GM11168 (cell line): Measurements from ENCODE around the gene PROK1.

Source experiments
- in situ Hi-C: fragments of 300-500 bp; cut with MboI; formaldehyde crosslinking; loops from one replicate; pipeline ENCODE4 v1.12.0; 2022; ENCODE audit warnings: low sequenced_read_pairs; ENCODE audit not compliant: unreplicated experiment

PROK1 gene

DNA sequence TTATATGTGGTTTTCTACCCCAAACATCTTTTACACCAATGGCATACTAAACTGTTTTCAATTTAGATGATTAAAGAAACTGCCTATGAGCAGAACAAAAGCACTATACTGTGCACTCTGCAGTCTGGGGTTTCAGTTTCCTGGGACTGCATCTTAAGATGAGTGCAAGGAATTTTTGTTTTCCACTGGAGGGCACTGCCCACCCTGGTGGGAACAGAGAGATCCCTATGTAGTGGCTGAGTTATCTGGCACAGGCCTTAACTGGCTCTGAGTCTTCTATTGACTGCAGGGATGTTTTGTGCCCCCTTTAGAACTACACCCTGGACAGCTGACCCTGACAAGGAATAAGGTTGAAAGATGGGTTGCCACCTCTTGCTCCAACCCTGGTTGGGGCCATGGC is 12.0 kb downstream of the PROK1 start:
- in situ Hi-C loops: loop anchor here (5.0 kb wide), 1 partner anchor 261 kb away; no protein-coding TSS in a partner anchor

DNA sequence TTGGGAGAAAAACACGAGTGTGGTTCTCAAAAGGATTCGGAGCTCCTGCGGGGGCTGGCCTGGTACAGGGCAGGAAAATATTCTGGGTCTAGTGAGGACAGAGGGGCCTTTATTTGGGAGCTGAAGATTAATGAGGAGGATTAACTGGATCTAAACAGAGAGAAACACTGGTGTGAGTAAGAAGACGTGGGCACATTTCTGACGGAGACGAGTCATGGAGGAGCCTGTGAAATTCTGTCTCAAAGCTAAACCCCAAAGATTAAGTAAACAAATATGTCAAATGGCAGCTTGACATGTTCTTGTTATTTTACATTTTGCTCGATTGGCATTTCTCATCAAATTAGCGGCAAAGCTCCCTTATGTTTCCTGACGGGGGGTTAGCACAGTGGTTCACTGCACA is 12.8 kb downstream of the PROK1 start:
- in situ Hi-C loops: loop anchor here (5.0 kb wide), 1 partner anchor 261 kb away; no protein-coding TSS in a partner anchor

DNA sequence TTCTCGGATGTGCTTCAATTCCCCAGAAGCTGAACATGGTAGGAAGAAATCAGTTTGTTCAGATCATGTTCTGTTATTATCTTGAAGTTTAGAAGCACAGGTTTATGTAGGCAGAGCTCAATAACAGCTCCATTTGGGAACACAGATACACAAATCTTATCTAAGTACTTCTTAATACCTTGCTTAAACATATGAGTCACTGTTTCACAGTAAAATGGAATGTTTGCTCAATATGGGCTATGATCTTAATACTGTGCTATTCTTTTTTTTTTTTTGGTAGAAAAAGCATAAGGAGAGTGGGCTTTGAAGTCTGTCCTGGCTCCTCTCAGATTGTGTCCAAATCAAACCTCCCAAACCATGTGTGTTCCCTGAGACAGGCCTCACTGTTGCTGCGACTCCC is 13.4 kb downstream of the PROK1 start:
- in situ Hi-C loops: loop anchor here (5.0 kb wide), 1 partner anchor 262 kb away; no protein-coding TSS in a partner anchor

DNA sequence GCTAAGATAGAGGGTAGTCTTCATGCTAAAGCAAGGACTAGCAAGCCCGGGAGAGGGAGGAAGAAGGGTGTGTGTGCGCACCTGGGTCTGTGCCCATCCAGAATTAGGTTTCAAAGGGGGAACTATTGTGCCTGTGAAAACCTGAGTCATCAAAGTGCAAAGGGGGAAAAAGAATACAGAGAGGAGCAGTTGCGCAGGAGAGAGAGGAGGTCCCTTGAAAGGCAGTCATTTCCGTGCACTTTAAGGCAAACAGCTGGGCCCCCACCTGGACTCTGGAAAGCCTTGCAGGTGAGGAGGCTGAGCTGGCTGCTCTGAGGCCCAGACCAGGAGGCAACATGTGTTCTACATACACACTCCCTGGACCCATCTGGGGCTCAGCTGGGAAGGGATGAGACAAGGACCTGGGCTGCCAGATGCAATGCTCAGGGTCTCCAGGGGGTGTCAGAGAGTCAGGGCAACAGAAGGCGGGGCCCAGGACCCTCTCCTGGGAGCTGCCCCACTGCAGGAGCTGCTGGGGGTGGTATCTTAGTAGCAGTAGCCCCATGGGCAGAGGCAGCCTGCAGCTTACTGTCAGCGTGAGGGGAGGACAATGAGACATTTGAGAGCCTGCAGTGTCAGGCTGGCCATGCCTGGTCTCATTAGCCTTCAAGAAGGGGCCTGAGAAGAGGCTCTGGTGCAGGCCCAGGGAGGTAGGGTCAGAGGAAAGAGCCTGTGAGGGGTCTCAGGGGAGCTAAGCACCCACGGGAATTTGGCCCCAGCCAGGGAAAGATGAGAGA is 14.3 kb downstream of the PROK1 start:
- in situ Hi-C loops: no loop called here

DNA sequence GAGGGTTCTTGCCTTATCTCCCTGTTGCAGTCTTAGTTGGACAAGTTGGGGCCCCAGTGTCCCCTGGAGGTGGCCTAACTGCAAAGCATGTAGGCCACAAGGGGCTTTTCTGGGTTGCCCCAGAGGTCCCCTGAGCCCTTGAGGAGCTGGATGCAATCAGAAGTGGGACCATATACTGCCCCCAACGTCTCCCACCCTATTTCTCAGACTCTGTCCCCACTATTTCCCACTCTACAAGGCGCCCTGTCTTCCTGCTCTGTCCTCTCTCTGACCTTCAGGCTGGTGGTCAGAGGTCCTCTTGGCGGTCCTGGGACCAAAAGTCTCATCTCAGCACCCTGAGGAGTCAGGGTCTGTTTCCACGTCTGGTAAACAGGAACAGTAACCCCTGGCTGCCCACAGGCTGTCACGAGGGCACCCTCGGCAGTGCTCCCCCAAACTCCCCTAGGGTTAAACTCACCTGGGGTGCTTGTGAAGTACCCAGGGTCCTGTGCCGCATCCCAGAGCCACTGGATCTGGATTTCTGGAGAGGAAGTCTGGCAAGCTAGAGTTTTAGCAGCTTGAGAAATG is 14.9 kb downstream of the PROK1 start:
- in situ Hi-C loops: no loop called here

DNA sequence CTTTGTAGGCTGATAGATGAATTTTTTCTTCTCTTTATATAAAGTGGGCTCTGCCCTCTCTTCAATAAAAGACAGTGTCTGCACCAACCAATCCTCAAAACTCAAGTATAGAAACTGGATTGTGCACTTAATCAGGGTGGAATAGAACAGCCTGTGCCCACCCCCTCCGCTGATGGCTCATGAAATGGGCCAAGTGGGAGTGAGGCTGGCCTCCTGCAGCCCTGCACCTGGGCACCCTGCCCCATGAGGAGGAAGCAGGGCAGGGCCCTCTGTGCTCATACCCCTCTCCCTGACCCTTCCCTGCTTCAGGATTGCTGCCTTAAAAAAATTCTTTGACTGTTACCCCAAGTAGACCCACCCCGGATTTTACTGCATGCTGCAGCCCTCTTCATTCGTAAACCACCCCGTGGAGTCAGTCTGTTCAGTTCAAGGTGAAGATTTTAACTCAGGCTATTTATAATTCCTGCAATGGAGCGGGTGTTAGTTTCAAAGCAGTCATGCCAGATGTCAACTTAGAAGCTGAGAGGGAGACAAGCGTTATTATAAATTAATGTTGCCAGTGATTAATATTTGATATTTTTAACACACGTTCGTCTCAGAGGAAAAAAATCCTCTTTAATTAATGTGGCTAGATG is 15.8 kb downstream of the PROK1 start:
- in situ Hi-C loops: no loop called here

DNA sequence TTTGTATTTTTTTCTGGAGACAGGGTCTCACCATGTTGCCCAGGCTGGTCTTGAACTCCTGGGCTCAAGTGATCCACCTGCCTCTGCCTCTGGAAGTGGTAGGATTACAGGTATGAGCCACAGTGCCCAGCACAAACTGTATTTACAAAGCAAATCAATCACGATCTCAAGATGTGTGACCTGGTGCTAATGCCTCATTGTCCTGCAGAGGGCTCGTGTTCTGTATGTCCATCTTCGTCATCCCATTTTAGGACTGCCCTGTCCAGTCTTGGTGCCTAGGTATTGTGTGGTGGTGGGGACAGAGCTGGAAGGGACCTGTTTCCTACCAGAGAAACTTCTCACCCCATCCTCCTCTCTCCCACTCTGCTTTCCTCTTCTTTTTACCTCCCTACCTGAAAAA is 20.2 kb downstream of the PROK1 start:
- in situ Hi-C loops: no loop called here

DNA sequence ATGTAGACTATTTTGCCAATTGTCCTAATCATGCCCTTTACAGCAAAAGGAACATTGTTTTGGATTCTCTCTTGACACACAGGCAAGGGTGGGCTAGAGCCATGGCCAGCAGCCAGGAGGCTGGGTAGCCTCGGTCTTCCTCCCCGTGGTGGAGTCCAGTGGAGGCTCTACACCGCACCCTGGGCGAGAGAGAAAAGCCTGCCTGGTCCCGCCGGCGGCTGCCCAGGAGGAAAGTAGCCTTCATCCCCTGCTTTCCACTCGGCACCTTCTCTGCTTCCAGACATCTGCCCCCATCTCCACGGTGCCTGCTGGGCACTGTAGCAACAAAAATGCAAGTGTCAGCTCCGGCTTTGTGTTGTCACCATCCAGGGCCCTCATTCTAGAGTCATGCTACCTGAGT is 21.6 kb downstream of the PROK1 start:
- in situ Hi-C loops: no loop called here

DNA sequence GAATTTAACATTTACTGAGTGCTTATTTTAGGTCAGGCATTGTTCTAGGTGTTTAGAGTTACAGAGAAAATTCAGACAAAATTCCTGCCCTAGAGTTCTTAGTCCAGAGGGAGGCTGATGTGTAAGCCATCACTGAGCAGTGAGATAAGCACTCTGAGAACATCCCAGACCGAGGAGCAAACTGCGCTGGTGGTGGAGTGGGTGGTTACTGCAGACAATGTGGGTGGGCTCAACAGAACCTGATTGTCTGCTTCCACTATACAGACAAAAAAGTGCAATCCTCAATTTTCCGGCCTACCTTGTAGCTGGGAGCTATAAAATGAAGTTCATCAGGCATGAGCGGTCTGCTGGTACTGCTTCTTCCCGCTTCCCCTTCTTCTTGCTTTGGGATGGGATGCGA is 23.5 kb downstream of the PROK1 start:
- in situ Hi-C loops: no loop called here

DNA sequence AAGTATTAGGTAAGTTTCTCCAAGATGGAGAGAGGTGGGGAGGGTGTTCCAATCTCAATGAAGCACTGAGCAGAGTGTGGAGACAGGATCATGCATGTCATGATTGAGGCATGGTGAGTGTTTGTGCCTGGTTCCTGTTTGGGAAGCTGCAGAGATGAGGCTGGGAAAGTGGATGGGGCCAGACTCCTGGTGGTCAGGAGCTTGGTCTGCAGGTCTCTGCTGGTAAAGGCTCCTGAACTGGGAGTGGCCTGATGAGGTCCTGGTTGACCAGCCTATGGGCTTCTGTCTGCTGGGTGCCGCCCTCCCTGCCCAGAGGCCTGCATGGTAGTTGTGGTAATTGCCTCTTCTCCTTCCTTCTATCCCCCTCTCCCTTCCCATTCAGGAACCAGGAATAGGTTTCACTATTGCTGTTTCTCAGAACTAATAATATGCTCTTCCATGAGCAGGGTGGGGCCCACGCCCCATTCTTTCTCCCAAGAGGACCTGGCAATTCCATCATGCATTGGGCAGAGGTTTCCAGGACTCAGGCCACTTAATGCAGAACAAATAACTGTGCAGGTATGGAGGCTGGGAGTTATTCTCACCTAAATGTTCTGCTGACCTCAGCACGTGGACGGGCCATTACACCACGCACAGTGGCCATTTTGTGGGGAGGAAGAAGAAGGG is 24.5 kb downstream of the PROK1 start:
- in situ Hi-C loops: no loop called here

DNA sequence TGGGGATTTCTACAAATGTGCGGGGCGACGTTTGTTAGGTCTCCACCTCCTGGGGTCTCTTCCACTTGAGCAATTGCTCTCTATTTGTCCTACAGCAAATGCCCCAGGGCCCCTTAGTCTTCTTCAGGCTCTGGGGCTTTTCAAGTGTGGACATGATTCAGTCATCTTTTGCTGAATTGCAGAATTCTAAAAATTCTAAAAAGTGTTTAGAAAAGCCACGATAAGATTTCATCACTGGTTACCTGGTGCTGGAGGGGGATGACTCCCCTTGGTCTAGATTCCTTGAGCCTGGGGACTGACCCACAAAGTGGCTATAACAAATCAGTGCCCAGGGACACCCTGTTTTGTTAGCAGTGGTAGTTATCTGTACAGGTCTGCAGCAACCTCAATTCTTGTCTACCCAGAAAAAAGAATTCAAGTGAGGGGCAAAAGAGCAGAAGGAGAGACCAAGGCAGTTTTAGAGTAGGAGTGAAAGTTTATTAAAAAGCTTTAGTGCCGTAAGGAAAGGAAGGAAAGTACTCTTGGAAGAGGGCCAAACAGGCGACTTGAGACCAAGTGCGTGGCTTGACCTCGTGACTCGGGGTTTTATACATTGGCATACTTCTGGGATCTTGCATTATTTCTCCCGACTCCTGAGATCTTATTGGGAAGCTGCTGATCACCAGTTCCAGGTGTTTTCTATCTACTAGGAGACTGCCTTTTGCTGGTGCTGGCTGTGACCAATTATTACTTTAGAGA is 25.2 kb downstream of the PROK1 start:
- in situ Hi-C loops: no loop called here

DNA sequence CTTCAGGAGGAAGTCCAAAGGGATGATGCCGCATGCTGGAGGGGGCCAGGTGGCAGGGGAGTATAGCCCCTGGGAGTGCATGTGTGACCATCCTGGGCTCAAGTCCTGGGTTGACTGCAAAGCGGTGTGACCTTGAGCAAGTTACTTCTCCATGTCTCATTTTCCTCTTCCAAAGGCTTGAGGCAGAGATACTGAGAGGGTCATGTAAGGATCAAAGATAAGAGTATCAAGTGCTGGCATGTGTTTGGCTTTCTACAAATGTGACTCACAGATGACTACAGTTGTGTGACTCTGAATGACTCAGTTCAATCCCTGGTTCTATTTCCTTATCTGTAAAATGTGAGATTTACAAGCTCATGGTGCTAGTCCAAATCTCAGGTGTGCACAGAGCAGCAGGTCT is 26.1 kb downstream of the PROK1 start:
- in situ Hi-C loops: no loop called here

DNA sequence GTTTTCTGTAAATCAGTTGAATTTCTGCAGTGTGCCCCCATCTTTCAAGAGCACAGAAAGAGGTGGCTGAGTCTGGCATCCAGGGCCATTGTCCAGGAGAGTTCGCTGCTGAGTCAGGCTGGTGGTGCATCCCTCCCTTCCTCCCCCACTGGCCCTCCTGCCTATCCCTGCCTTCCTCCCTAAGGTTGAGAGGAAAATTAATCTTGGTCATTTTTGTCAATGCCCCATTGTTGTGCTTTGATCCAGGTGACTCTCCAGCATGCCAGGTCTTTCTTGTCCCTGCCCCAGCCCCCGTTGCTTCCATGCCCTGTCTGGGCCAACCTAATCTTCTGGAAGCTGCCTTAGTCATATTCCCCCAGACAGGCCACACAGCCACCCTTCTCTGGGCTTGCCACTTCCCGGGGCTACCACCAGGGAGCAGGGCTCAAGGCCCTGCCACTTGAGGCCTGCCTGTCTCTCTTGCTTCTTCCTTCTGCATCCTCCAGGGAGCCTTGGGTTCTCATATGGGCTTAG is 26.6 kb downstream of the PROK1 start:
- in situ Hi-C loops: no loop called here

DNA sequence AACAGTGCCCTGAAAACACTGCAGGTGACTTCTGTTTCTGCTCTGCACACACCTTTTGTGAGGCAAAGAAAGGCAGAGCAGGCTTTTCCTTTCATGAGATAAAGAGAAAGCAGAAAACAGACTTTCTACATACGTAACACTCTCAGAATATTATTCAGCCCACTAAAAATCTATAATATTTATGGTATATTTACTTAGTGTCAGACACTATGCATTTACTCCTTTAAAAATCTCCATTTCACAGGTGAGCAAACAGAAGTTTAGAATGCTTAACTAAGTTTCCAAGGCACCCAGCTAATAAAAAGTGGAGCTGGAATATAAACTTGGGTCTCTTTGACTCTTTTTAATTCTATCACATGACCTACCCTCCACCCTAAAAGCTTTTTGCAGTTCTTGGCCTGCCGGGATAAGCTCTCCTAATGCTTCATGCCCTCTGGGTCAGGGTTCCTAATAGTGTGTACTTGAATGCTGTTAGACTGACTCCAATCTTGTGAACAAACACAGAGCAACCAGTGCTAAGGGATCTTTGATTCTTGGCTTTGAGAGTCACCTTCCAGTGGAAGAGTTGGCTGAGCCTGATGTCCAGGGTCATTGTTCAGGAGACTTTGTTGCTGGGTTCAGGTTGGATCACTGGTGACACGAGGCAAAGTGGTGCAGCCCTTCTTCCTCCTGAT is 27.2 kb downstream of the PROK1 start:
- in situ Hi-C loops: no loop called here

DNA sequence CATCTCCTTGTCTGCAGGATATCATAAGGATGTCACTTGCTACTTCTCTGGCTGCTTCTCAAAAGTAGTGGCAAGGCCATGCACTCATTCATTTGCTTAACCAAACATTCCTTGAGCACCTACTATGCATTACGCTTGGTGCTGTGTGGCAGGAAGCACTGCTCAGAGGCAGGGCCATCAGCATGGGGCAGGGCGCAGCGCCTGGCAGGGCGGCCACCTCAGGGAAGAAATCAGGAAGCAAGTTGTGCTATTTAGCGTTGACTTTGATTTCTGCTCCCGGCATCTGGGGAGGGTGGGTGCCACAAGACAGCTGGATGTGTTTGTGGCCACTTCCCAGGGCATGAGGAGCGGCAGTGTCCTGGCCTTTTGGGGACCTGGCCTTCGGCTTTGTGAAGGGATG is 27.9 kb downstream of the PROK1 start:
- in situ Hi-C loops: no loop called here

DNA sequence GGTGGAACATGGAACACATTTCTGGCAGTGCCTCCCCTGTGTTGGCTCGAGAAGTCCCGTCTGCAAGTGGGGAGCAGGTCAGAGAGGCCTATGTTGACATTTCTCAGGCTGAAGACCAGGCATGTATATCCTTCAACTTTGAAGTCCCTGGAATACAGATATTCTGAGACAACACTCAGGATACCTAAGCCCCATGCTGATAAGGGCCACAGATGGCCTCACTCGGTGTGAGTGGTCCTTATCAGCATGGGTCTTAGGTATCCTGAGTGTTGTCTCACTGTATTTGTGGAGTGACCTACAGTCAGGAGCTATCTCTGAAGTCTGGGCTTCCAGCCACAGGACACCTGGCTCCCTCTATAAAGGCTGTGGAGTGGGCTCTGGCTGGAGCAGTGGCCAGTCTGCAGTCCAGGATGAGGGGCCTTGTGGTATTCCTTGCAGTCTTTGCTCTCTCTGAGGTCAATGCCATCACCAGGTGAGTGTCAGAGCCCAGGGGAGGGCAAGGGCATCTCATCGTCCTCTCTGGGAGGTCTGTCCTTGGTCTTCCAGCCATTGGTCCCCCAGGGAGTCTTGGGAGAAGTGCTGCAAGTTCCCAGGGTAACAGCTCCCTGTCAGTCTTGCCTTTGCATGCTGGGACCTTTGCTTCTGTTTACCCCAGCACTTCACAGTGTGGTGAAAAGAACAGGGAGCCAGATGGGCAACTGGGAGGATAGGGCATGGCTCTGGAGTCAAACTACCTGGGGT is 29.6 kb downstream of the PROK1 start:
- in situ Hi-C loops: no loop called here

DNA sequence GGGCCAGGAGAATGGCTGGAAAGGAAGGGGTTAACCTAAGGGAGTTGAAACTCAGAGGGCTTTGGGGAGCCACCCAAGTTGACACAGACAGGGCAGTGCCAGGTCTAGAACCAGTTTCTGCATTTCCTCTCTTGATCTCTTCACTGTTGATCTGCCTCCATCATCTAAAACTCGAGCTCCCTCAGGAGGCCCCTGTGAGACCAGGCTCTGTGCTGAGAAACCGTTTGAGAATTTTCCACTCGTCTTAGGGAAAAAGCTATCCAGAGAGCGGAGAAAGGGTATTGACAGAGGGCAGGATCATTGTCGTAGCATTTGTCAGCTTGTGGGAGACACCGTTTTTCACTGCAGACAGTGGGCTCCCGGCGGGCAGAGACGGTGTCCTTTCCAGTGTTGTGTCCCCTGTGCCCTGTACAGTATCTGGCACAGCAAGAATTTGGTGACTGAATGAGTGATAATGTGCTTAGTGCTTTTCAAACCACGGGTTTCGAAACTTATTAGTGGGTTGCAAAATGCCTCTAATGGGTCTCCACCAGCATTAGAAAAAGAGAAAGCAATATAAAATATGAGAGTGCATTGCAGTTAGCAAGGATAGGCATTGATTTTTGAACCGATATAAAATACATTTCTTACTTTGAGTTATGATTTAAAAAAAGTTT is 31.1 kb downstream of the PROK1 start:
- in situ Hi-C loops: no loop called here

DNA sequence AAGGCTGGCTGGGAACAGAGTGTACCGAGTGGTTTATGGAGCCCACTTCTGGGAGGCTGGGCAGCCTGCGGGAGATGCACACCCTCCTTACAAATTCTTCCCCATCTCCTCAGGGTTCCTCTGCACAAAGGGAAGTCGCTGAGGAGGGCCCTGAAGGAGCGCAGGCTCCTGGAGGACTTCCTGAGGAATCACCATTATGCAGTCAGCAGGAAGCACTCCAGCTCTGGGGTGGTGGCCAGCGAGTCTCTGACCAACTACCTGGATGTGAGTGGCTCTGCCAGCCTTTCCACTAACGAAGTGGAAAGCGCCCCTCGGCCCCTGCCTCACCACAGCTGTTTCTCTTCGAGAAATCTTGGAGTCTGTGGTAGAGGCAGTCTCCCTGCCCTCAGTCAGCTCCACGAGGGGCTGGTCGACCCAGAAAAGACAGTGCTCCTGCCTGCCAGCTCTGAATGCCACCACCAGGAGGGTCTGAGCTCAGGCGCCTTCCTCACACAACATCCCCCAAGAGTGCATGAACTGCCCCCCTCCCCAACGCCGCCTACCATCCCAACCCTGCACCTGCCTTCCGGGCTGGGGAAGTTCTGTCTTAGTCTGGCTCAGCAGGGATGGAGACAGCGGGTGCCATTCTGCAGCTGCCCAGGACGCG is 31.8 kb downstream of the PROK1 start:
- in situ Hi-C loops: no loop called here
